C4-2B (cell line): ENCODE measurements around the gene MBTD1.

Experiments used
- ZFX ChIP-seq: fragments of 450-650 bp; IDR thresholded peaks from 2 replicates; pipeline ENCODE4 v1.6.1; 2017
- TF ChIP-seq, protein P1 (sequence below): fragments of 450-650 bp; conservative IDR thresholded peaks from 2 replicates; pipeline ENCODE4 v1.5.1; 2017; ENCODE audit warnings: mild to moderate bottlenecking

DNA sequence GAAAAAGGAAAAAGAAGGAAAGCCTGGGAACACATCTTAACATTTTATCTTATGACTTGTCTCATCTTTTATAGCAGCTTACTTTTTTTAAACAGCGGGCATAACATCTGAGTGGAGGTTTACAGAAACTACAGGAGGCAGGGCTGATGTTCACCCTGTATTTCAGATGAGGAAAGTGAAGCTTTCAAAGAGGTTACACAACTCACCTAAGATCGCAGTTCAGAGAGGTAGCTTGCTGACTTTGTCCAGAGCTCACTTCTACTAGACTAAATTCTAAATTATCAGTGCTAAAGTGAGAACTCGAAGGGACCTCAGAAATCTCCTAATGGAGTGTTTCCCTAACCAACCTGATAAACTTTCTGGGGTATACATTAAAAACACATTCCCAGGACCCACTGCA is 3.7 kb downstream of the MBTD1 start:
- TF ChIP-seq, protein P1, sequence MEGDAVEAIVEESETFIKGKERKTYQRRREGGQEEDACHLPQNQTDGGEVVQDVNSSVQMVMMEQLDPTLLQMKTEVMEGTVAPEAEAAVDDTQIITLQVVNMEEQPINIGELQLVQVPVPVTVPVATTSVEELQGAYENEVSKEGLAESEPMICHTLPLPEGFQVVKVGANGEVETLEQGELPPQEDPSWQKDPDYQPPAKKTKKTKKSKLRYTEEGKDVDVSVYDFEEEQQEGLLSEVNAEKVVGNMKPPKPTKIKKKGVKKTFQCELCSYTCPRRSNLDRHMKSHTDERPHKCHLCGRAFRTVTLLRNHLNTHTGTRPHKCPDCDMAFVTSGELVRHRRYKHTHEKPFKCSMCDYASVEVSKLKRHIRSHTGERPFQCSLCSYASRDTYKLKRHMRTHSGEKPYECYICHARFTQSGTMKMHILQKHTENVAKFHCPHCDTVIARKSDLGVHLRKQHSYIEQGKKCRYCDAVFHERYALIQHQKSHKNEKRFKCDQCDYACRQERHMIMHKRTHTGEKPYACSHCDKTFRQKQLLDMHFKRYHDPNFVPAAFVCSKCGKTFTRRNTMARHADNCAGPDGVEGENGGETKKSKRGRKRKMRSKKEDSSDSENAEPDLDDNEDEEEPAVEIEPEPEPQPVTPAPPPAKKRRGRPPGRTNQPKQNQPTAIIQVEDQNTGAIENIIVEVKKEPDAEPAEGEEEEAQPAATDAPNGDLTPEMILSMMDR = no peak
- TF ChIP-seq ZFX = no peak
